OCI-LY1 (cell line): ENCODE results near the gene ITGB3.

Experiments used
- CTCF ChIP-seq: fragments of 200-600 bp; sonication (generic), shearing (Covaris generic); IDR thresholded peaks from 2 replicates; pipeline ENCODE4 v1.5.1; 2017; ENCODE audit warnings: mild to moderate bottlenecking, antibody characterized with exemption, low read length, moderate library complexity, mixed read lengths
- EZH2 ChIP-seq: fragments of 200-600 bp; sonication (generic), shearing (Covaris generic); IDR thresholded peaks from 2 replicates; pipeline ENCODE4 v1.8.0; 2017; ENCODE audit warnings: borderline replicate concordance, mixed run types, mild to moderate bottlenecking, antibody characterized with exemption, low read length, moderate library complexity, mixed read lengths

GRCh38 chr17:47214931-47215330 is 38.7 kb upstream of the ITGB3 start:
- TF ChIP-seq CTCF (no peak), EZH2 (no peak)
